Amniotic stem cell (primary cell): ENCODE results near the gene RUSF1.
"Not testable (repeated sequence)": the region's sequence is repeated elsewhere in the genome, so short reads cannot be mapped to it uniquely, and the experiment has no call there.

ENCODE experiments used
- DNase-seq: peaks from one replicate; lab custom pipeline; 2025; lab: John Stamatoyannopoulos, UW

Gene RUSF1

GRCh38 chr16:31487071-31487719, 21.0 kb downstream of the RUSF1 start:
- DNase-seq: no peak

- no peak for DNase-seq
Observed at GRCh38 chr16:31486045-31486444, 22.1 kb downstream of the RUSF1 start.

GRCh38 chr16:31485571-31485970, 22.6 kb downstream of the RUSF1 start:
- no peak for DNase-seq

- no peak for DNase-seq
Observed at GRCh38 chr16:31484491-31485171, 23.6 kb downstream of the RUSF1 start.

- not testable (repeated sequence) for DNase-seq
Observed at GRCh38 chr16:31484048-31484447, 24.1 kb downstream of the RUSF1 start.

GRCh38 chr16:31483081-31483480, 25.1 kb downstream of the RUSF1 start, which contains the start of gene SLC5A2:
SLC5A2 (plus strand) TSS chr16:31483123; CDS start chr16:31483137, 14 bp downstream.
- DNase-seq: no peak

- DNase-seq: no peak
Observed at GRCh38 chr16:31480851-31481536, 27.2 kb downstream of the RUSF1 start.

- no peak for DNase-seq
Observed at GRCh38 chr16:31479751-31480150, 28.4 kb downstream of the RUSF1 start.

GRCh38 chr16:31478956-31479355, 29.2 kb downstream of the RUSF1 start:
- DNase-seq: no peak

- DNase-seq: no peak
Observed at GRCh38 chr16:31477220-31478216, 30.7 kb downstream of the RUSF1 start.

GRCh38 chr16:31476303-31477219, 31.6 kb downstream of the RUSF1 start:
- no peak for DNase-seq

GRCh38 chr16:31475946-31476302, 32.3 kb downstream of the RUSF1 start:
- no peak for DNase-seq

GRCh38 chr16:31474773-31475738, 33.1 kb downstream of the RUSF1 start:
- no peak for DNase-seq

- DNase-seq: no peak
Observed at GRCh38 chr16:31474173-31474714, 33.9 kb downstream of the RUSF1 start.

GRCh38 chr16:31473264-31473984, 34.8 kb downstream of the RUSF1 start:
- DNase-seq: no peak

- DNase-seq: peak; percentile 52
Observed at GRCh38 chr16:31472709-31473203, 35.4 kb downstream of the RUSF1 start.

GRCh38 chr16:31471875-31472708, 36.1 kb downstream of the RUSF1 start, which contains the start of gene TGFB1I1:
TGFB1I1 (plus strand) TSS chr16:31472152; CDS start chr16:31472189, 37 bp downstream.
- DNase-seq: peak; percentile 63
